Endothelial cell of umbilical vein (primary cell): ENCODE results near the gene NAA16. TPM values are rescaled to one million over a fixed set of nuclear protein-coding genes. Genes with fewer than 3 reads are reported as not detected.

ENCODE experiments used
- BruUV-seq: library from RNA; stranded (reverse); fragments of 400-500 nt; replicated peaks from 2 replicates; lab custom pipeline; 2021; lab: Mats Ljungman, UMichigan
- CTCF ChIA-PET: fragments of 300-600, 350-600 bp; sonication (Branson Sonifier 250); formaldehyde crosslinking; loops from one replicate; lab custom pipeline; 2021; ENCODE audit warnings: antibody characterized with exemption, inconsistent platforms; lab: Charles Lee
- POLR2A ChIA-PET: fragments of 300-600, 350-600 bp; sonication (Branson Sonifier 250); formaldehyde crosslinking; loops from one replicate; lab custom pipeline; 2021; ENCODE audit warnings: antibody characterized with exemption, inconsistent platforms; lab: Charles Lee
- DNase-seq: peaks from one replicate; pipeline ENCODE4 v3.0.0-alpha.2; 2011; ENCODE audit warnings: low read depth, low spot score
- FAIRE-seq: peaks from 2 replicates; lab custom pipeline; 2011; peaks lifted over from hg19 to GRCh38; lab: Jason Lieb, UNC
- H2AFZ ChIP-seq: 2 replicates; pipeline ENCODE4 v1.6.0; 2012; ENCODE audit warnings: low read depth, low read length, control low read depth, inconsistent platforms
- H3K27ac ChIP-seq: 2 replicates; pipeline ENCODE4 v1.5.1; 2011; ENCODE audit warnings: low read depth, mild to moderate bottlenecking, control low read depth, low read length, moderate library complexity; ENCODE audit not compliant: insufficient read depth
- H3K27me3 ChIP-seq, 2 experiments: 2 replicates each; pipeline versions ENCODE4 v1.6.0 to v1.6.1; 2011; ENCODE audit warnings: low read length in 2 of 2, mixed read lengths in 1 of 2; ENCODE audit not compliant: control insufficient read depth in 2 of 2, insufficient read depth in 2 of 2
- H3K36me3 ChIP-seq, 2 experiments: 2 replicates in 1 of 2; 3 replicates in 1 of 2; pipeline ENCODE4 v1.5.1; 2011; ENCODE audit warnings: low read length in 2 of 2, mild to moderate bottlenecking in 1 of 2, moderate library complexity in 1 of 2; ENCODE audit not compliant: control insufficient read depth in 2 of 2, insufficient read depth in 2 of 2; ENCODE audit errors: extremely low read depth in 1 of 2
- H3K4me1 ChIP-seq: 3 replicates; pipeline ENCODE4 v1.5.1; 2011; ENCODE audit warnings: mild to moderate bottlenecking, low read length; ENCODE audit not compliant: control insufficient read depth, insufficient read depth; ENCODE audit errors: extremely low read depth
- H3K4me2 ChIP-seq: 2 replicates; pipeline ENCODE4 v1.6.1; 2011; ENCODE audit warnings: low read length, control low read depth, mixed read lengths; ENCODE audit not compliant: insufficient read depth
- H3K4me3 ChIP-seq, 3 experiments: fragments of 200-600 bp in 1 of 3; sonication (generic), shearing (Covaris generic) in 1 of 3; replicated peaks in 1 of 3; 2 replicates each; pipeline ENCODE4 v1.5.1; 2011 to 2016; ENCODE audit warnings: control low read depth in 3 of 3, low read length in 3 of 3, mild to moderate bottlenecking in 2 of 3, inconsistent platforms in 1 of 3, low read depth in 1 of 3, moderate library complexity in 1 of 3; ENCODE audit not compliant: insufficient read depth in 1 of 3
- H3K79me2 ChIP-seq: 2 replicates; pipeline ENCODE4 v1.6.0; 2012; ENCODE audit warnings: low read length, inconsistent platforms; ENCODE audit not compliant: control insufficient read depth, insufficient read depth
- H3K9ac ChIP-seq: replicated peaks from 2 replicates; pipeline ENCODE3; 2011; ENCODE audit warnings: low read length, control low read depth; ENCODE audit not compliant: insufficient read depth; ENCODE audit errors: extremely low read depth
- H3K9me1 ChIP-seq: replicated peaks from 3 replicates; pipeline ENCODE4 v1.6.0; 2011; ENCODE audit warnings: mild to moderate bottlenecking, low read length; ENCODE audit not compliant: control insufficient read depth, insufficient read depth; ENCODE audit errors: extremely low read depth
- H3K9me3 ChIP-seq: replicated peaks from 2 replicates; pipeline ENCODE4 v1.5.1; 2012; ENCODE audit warnings: low read length, inconsistent platforms; ENCODE audit not compliant: control insufficient read depth, insufficient read depth
- H4K20me1 ChIP-seq: replicated peaks from 2 replicates; pipeline ENCODE3; 2011; ENCODE audit warnings: mild to moderate bottlenecking, low read length; ENCODE audit not compliant: control insufficient read depth, insufficient read depth; ENCODE audit errors: extremely low read depth
- EZH2 ChIP-seq: IDR thresholded peaks from 2 replicates; pipeline ENCODE4 v1.6.1; 2012; ENCODE audit warnings: borderline replicate concordance, low read depth, mild to moderate bottlenecking, moderate library complexity, low read length, inconsistent platforms; ENCODE audit not compliant: severe bottlenecking
- FOS ChIP-seq: IDR thresholded peaks from 2 replicates; pipeline ENCODE4 v1.6.1; 2011; ENCODE audit warnings: mild to moderate bottlenecking, low read length, moderate library complexity, borderline replicate concordance; ENCODE audit not compliant: insufficient read depth
- GATA2 ChIP-seq: IDR thresholded peaks from 2 replicates; pipeline ENCODE4 v1.7.0; 2011; ENCODE audit warnings: low read depth, mild to moderate bottlenecking, moderate library complexity, mixed read lengths, low read length; ENCODE audit not compliant: insufficient read length, insufficient read depth
- JUN ChIP-seq: IDR thresholded peaks from 2 replicates; pipeline ENCODE4 v1.6.1; 2011; ENCODE audit warnings: borderline replicate concordance, low read depth; ENCODE audit not compliant: insufficient read length, insufficient read depth
- MYC ChIP-seq: IDR thresholded peaks from one replicate; pipeline ENCODE4 v1.6.1; 2011; ENCODE audit warnings: mild to moderate bottlenecking, low read depth, low read length
- POLR2A ChIP-seq: IDR thresholded peaks from 2 replicates; pipeline ENCODE4 v1.6.1; 2012; ENCODE audit warnings: low read depth, mild to moderate bottlenecking, control low read depth, low read length
- POLR2AphosphoS5 ChIP-seq: IDR thresholded peaks from 2 replicates; pipeline ENCODE4 v1.6.1; 2012; ENCODE audit warnings: low read depth, mild to moderate bottlenecking, control low read depth, low read length, moderate library complexity; ENCODE audit not compliant: insufficient read depth
- dilution Hi-C: fragments of 300-500 bp; cut with MboI; formaldehyde crosslinking; loops from one replicate; pipeline ENCODE4 v1.15.0; 2019; ENCODE audit warnings: low sequenced_read_pairs; ENCODE audit not compliant: extremely low pct_ligation_motif_present
- intact Hi-C: fragments of 100-400 bp; cut with micrococcal nuclease; formaldehyde crosslinking; loops from one replicate; pipeline ENCODE4 v1.10.0; 2022
- polyA plus RNA-seq, 4 experiments: library from polyadenylated mRNA; depleted of rRNA in 3 of 4; stranded (reverse) in 3 of 4; unstranded in 1 of 4; fragments of >200 nt; gene quantifications; 2 replicates each; pipeline versions ENCODE4 v1.2.1 to v1.2.3, GENCODE V29; 2011 to 2012; ENCODE audit warnings: missing spikeins in 1 of 4
- total RNA-seq: library from RNA; stranded (reverse); gene quantifications from 2 replicates; pipeline ENCODE4 v1.2.3, GENCODE V29; 2021
- TF ChIP-seq, protein P1 (sequence below), 2 donors: IDR thresholded peaks; 1 replicate in 1 of 2; 2 replicates in 1 of 2; pipeline ENCODE4 v1.5.1; 2011; ENCODE audit warnings: low read length in 2 of 2, mild to moderate bottlenecking in 2 of 2, moderate library complexity in 2 of 2, control low read depth in 1 of 2, inconsistent platforms in 1 of 2, low read depth in 1 of 2; ENCODE audit not compliant: insufficient read depth in 1 of 2; ENCODE audit errors: extremely low read depth in 1 of 2
- TF ChIP-seq, protein P2 (sequence below): IDR thresholded peaks from 2 replicates; pipeline ENCODE4 v1.6.1; 2011; ENCODE audit not compliant: insufficient read depth, insufficient read length

NAA16 gene
- total and polyA plus RNA-seq, 2 donors (not counting 3 experiments of a cell fraction or from before 2014, with no cell fraction given) = 8.6 to 26.1 TPM

DNA sequence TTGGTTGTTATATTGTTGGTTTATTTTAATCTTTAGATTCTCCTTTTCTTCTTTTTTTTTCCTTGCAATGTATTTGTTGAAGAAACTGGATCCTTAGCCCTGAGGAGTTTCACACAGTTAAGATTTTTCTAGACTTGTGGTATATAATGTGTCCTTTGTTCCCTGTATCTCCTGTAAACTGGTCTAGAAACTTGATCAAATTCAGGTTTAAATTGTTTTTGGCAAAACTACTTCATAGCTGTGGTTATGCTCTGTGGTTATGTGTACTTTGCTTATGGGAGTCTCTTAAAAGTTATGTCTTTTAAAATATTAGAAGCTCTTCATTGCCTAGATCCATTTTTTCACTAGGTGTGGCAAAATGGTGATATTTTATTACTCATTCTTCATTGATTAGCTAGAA is 44.0 kb upstream of the NAA16 start:
- dilution Hi-C loops (no loop called here), intact Hi-C loops (no loop called here)
- FAIRE-seq (no peak), DNase-seq (no peak)
- Histone ChIP-seq H3K4me3 (no peak overlapping the region), H3K9ac (no peak overlapping the region), H3K4me1 (peaks cover 8% of the 10 kb centered on the region), H3K36me3 (no peaks in the 10 kb centered on the region), H4K20me1 (no peaks in the 10 kb centered on the region), H3K9me3 (no peaks in the 10 kb centered on the region), H3K27me3 (no peaks in the 10 kb centered on the region), H2AFZ (no peak overlapping the region), H3K79me2 (no peaks in the 10 kb centered on the region), H3K9me1 (no peaks in the 10 kb centered on the region), H3K4me2 (no peak overlapping the region), H3K27ac (no peak overlapping the region)
- no TSS peak for BruUV-seq
- POLR2A ChIA-PET = no interaction called here
- TF ChIP-seq MYC (no peak), POLR2A (no peak), GATA2 (no peak), POLR2AphosphoS5 (no peak), EZH2 (no peak)
- TF ChIP-seq, protein P1, sequence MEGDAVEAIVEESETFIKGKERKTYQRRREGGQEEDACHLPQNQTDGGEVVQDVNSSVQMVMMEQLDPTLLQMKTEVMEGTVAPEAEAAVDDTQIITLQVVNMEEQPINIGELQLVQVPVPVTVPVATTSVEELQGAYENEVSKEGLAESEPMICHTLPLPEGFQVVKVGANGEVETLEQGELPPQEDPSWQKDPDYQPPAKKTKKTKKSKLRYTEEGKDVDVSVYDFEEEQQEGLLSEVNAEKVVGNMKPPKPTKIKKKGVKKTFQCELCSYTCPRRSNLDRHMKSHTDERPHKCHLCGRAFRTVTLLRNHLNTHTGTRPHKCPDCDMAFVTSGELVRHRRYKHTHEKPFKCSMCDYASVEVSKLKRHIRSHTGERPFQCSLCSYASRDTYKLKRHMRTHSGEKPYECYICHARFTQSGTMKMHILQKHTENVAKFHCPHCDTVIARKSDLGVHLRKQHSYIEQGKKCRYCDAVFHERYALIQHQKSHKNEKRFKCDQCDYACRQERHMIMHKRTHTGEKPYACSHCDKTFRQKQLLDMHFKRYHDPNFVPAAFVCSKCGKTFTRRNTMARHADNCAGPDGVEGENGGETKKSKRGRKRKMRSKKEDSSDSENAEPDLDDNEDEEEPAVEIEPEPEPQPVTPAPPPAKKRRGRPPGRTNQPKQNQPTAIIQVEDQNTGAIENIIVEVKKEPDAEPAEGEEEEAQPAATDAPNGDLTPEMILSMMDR (IDR thresholded peaks at IDR 0.05; ENCODE audit: extremely low read depth in 1 of 2, insufficient read depth in 1 of 2, low read depth in 1 of 2, low read length in 2 of 2) = no peak
- CTCF ChIA-PET = interaction anchor here (1.3 kb wide), 1 partner anchor 11 kb away, joined by 3 read pairs; no protein-coding TSS in a partner anchor

DNA sequence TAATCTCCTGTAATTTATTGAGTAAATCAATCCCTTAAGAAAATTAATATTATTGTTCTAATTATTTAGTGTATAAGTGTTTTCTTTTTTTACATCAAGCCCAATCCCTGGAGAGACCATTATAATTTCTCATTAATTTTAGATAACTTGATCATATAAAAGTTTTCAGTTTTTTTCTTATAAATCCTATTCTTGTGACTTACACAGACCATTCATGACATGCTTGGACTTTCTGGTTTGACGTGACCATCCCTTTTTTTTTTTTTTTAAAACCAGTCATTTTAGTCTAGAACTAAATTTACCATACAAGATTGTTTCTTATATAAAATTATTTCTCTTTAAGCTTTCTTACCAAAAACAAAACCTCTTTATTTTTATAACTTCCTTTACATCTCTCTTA is 42.3 kb upstream of the NAA16 start:
- H3K9ac ChIP-seq = no peak overlapping the region
- CTCF ChIA-PET = no interaction called here
- H3K27ac ChIP-seq = no peak overlapping the region
- H3K36me3 ChIP-seq = no peaks in the 10 kb centered on the region
- BruUV-seq = no TSS peak
- DNase-seq (peak; percentile 20), FAIRE-seq (no peak)
- H3K4me1 ChIP-seq = peaks cover 3% of the 10 kb centered on the region
- H3K9me1 ChIP-seq = no peaks in the 10 kb centered on the region
- intact Hi-C loops = no loop called here
- H3K9me3 ChIP-seq = no peaks in the 10 kb centered on the region
- no peak overlapping the region for H3K4me3 ChIP-seq
- POLR2A ChIA-PET = no interaction called here
- H4K20me1 ChIP-seq = no peaks in the 10 kb centered on the region
- TF ChIP-seq, protein P2, sequence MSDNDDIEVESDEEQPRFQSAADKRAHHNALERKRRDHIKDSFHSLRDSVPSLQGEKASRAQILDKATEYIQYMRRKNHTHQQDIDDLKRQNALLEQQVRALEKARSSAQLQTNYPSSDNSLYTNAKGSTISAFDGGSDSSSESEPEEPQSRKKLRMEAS = no peak
- TF ChIP-seq GATA2 (no peak), EZH2 (no peak), JUN (no peak), POLR2A (no peak), POLR2AphosphoS5 (no peak), MYC (no peak), FOS (no peak)
- TF ChIP-seq, protein P1 (IDR thresholded peaks at IDR 0.05; ENCODE audit: extremely low read depth in 1 of 2, insufficient read depth in 1 of 2, low read depth in 1 of 2, low read length in 2 of 2) = no peak
- no peaks in the 10 kb centered on the region for H3K27me3 ChIP-seq
- dilution Hi-C loops = no loop called here
- H3K79me2 ChIP-seq = no peaks in the 10 kb centered on the region
- no peak overlapping the region for H2AFZ ChIP-seq
- no peak overlapping the region for H3K4me2 ChIP-seq
